Activated CD8-positive, alpha-beta memory T cell treated with anti-CD3 and anti-CD28 coated beads for 1 hour (primary cell): ENCODE data around the gene CARD11.

Experiments
- DNase-seq, 2 donors: peaks; one replicate each; pipeline ENCODE4 v3.0.0-alpha.2; 2020; ENCODE audit warnings: low read depth in 1 of 2; ENCODE audit errors: extremely low read depth in 1 of 2

Gene CARD11

GRCh38 chr7:2947058-2947780 is 96.4 kb downstream of the CARD11 start:
- no peak for DNase-seq

GRCh38 chr7:2945171-2945570 is 98.5 kb downstream of the CARD11 start:
- no peak for DNase-seq

- no peak for DNase-seq
These were observed 98.9 kb downstream of the CARD11 start for GRCh38 chr7:2944739-2945138.

GRCh38 chr7:2943851-2944601 is 99.6 kb downstream of the CARD11 start:
- no peak for DNase-seq

- DNase-seq, result no peak
These were observed 102.3 kb downstream of the CARD11 start for GRCh38 chr7:2941216-2941859.

- no peak for DNase-seq
These were observed 103.2 kb downstream of the CARD11 start for GRCh38 chr7:2940466-2940865.

- DNase-seq, result no peak
These were observed 104.3 kb downstream of the CARD11 start for GRCh38 chr7:2939193-2939885.

GRCh38 chr7:2938514-2939192 is 105.0 kb downstream of the CARD11 start:
- DNase-seq, result no peak

GRCh38 chr7:2937701-2938513 is 105.8 kb downstream of the CARD11 start:
- no peak for DNase-seq

- no peak for DNase-seq
These were observed 106.6 kb downstream of the CARD11 start for GRCh38 chr7:2936891-2937580.

- DNase-seq, result no peak
These were observed 107.4 kb downstream of the CARD11 start for GRCh38 chr7:2936301-2936700.

- DNase-seq, result no peak
These were observed 108.5 kb downstream of the CARD11 start for GRCh38 chr7:2934984-2935740.

- no peak for DNase-seq
These were observed 109.4 kb downstream of the CARD11 start for GRCh38 chr7:2934211-2934731.

GRCh38 chr7:2932402-2933251 is 111.0 kb downstream of the CARD11 start:
- DNase-seq, result no peak

GRCh38 chr7:2931034-2931415 is 112.6 kb downstream of the CARD11 start:
- DNase-seq, result no peak

- no peak for DNase-seq
These were observed 113.2 kb downstream of the CARD11 start for GRCh38 chr7:2930310-2931033.
